ENCODE measurements around the gene WNK4. TPM values are rescaled to one million over a fixed set of nuclear protein-coding genes. Genes with fewer than 3 reads are reported as not detected.

WNK4 gene
- total RNA-seq, 3 donors from 2014 or later = 17.5 to 55.8 (median 32.4) TPM

DNA sequence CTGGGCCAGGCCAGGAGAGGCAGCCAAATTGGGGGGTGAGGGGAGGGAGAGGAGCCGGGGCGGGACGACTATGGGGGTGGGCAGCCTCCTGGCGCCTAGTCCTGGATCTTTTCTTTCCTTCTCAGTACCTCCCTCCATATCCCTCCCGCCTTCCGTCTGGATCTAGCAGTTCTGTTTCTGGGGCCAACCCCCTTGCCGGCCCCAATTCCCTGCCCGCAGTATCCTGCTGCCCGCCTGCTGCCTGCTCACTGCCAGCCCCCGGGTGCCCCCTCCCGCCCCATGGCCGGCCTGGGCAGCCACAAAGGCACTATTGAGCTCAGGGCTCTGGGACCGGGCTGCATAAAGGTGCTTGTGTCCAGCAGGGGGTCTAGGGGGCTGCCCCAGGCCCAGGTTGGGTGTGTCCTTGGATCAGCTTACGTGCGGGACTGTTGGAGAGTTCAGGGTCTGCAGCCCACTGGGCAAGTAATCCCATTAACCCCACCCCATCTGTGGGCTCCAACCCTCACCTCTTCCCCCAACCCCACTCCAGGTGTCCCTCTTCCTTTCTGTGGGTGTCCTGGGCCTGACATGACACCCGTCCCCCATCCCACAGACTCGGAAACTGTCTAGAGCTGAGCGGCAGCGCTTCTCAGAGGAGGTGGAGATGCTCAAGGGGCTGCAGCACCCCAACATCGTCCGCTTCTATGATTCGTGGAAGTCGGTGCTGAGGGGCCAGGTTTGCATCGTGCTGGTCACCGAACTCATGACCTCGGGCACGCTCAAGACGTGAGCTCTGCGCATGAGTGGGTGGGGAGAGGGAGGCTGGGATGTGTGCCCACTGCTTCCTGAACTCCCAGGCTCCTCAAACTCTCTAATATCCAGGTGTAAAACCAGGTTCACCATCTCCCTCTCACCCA, 2.0 kb downstream of the WNK4 start:
- H3K4me1 ChIP-seq (ENCODE audit: low read depth) = peaks cover 10% of the 10 kb centered on the region
- no peaks in the 10 kb centered on the region for H3K9me3 ChIP-seq
- DNase-seq (peak in 2 of 3 donors; percentile 42 to 71), ATAC-seq (peak; percentile 16)
- no peak overlapping the region for H3K4me3 ChIP-seq
- intact Hi-C loops (cut with DNase I, micrococcal nuclease) = no loop called here
- H3K36me3 ChIP-seq (ENCODE audit: low read depth) = no peaks in the 10 kb centered on the region
- TF ChIP-seq, protein P1, sequence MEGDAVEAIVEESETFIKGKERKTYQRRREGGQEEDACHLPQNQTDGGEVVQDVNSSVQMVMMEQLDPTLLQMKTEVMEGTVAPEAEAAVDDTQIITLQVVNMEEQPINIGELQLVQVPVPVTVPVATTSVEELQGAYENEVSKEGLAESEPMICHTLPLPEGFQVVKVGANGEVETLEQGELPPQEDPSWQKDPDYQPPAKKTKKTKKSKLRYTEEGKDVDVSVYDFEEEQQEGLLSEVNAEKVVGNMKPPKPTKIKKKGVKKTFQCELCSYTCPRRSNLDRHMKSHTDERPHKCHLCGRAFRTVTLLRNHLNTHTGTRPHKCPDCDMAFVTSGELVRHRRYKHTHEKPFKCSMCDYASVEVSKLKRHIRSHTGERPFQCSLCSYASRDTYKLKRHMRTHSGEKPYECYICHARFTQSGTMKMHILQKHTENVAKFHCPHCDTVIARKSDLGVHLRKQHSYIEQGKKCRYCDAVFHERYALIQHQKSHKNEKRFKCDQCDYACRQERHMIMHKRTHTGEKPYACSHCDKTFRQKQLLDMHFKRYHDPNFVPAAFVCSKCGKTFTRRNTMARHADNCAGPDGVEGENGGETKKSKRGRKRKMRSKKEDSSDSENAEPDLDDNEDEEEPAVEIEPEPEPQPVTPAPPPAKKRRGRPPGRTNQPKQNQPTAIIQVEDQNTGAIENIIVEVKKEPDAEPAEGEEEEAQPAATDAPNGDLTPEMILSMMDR (IDR thresholded peaks at IDR 0.05) = no peak

DNA sequence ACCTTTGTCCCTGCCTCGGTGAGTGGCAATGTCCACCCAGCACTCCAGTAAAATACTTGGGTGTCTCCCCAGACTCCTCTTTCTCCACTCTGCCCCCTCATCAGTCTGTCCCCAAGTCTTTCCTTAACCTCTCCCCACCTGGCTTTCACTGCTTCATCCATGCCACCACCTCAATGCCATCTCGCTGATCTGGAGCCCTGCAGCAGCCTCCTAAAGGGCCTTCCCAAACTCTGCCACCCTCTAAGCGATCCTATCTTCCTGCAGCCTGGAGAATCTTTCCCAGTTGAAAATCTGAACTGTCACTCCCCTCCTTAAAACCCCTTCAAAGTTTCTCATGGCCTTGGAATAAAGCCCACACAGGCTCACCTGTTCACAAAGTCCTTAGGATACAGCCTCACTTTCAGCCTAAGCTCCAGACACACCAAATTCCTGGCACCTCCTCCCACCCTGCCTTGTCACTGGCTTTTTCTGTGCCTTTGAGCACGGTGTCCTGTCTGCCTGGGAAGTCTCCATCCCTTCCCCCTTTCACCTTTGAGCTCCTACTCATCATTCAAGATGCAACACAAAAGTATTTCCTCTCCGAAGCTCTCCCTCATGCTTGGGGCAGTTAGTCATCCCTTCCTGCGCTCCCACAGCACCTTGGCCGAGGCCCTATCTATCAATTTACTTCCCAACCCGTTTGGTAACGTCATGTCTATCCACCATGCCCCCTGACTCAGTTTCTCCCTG, 2.8 kb downstream of the WNK4 start:
- Histone ChIP-seq H3K36me3 (ENCODE audit: low read depth) (no peaks in the 10 kb centered on the region), H3K4me1 (ENCODE audit: low read depth) (peaks cover 10% of the 10 kb centered on the region), H3K9me3 (no peaks in the 10 kb centered on the region), H3K4me3 (no peak overlapping the region)
- DNase-seq = no peak
- no peak for ATAC-seq
- intact Hi-C loops (cut with DNase I, micrococcal nuclease) = no loop called here
- TF ChIP-seq, protein P1 (IDR thresholded peaks at IDR 0.05) = no peak

DNA sequence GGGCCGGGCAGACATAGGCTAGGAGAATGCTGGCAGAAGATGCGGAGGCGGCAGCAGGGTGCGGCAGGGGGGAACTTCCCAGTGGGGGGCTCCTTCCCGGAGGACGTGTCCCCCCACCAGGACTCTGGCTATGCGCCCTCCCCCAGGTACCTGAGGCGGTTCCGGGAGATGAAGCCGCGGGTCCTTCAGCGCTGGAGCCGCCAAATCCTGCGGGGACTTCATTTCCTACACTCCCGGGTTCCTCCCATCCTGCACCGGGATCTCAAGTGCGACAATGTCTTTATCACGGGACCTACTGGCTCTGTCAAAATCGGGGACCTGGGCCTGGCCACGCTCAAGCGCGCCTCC, 3.4 kb downstream of the WNK4 start:
- DNase-seq (no peak), ATAC-seq (no peak)
- TF ChIP-seq, protein P1 (IDR thresholded peaks at IDR 0.05) = no peak
- Histone ChIP-seq H3K4me1 (ENCODE audit: low read depth) (peaks cover 10% of the 10 kb centered on the region), H3K4me3 (no peak overlapping the region), H3K36me3 (ENCODE audit: low read depth) (no peaks in the 10 kb centered on the region), H3K9me3 (no peaks in the 10 kb centered on the region)
- intact Hi-C loops (cut with DNase I, micrococcal nuclease) = no loop called here

DNA sequence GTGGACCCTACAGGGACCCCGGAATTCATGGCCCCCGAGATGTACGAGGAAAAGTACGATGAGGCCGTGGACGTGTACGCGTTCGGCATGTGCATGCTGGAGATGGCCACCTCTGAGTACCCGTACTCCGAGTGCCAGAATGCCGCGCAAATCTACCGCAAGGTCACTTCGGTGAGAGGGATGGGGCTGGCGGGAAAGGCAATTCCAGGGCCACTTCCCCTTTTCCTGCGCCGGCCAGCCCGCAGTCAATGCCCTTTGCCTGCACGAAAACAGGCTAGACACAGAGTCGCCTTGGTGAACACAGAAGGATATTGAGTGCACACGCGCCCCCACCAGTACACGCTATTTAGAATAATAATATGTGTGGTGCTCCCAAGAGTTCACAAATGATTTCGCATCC, 4.0 kb downstream of the WNK4 start:
- Histone ChIP-seq H3K36me3 (ENCODE audit: low read depth) (no peaks in the 10 kb centered on the region), H3K4me1 (ENCODE audit: low read depth) (peaks cover 6% of the 10 kb centered on the region), H3K9me3 (no peaks in the 10 kb centered on the region), H3K4me3 (no peak overlapping the region)
- DNase-seq = no peak
- TF ChIP-seq, protein P1 (IDR thresholded peaks at IDR 0.05) = no peak
- intact Hi-C loops (cut with DNase I, micrococcal nuclease) = no loop called here
- no peak for ATAC-seq

DNA sequence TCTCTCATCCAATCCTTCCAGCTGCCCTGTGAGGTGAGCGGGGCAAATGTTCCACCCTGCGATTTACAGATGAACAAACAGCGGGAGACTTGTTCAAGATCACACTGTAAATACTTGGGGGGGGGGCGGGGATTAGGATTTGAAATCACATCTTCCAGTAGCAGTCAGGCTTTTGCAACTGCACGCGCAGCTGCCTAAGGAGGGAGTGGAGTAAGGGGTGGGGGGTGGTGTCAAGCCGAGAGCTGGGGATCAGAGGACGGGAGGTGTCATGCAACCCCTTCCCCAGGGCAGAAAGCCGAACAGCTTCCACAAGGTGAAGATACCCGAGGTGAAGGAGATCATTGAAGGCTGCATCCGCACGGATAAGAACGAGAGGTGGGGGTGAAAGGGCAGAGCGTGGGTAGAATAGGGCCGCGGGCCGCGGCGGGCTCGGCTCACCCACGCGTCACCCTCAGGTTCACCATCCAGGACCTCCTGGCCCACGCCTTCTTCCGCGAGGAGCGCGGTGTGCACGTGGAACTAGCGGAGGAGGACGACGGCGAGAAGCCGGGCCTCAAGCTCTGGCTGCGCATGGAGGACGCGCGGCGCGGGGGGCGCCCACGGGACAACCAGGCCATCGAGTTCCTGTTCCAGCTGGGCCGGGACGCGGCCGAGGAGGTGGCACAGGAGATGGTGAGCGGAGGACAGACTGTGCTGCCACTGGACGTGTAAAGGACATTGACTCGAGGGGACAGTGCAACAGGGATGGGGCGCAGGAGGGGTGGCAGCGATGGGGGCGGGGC, 4.6 kb downstream of the WNK4 start:
- intact Hi-C loops (cut with DNase I, micrococcal nuclease) = no loop called here
- Histone ChIP-seq H3K4me1 (ENCODE audit: low read depth) (peaks cover 6% of the 10 kb centered on the region), H3K4me3 (no peak overlapping the region), H3K9me3 (no peaks in the 10 kb centered on the region), H3K36me3 (ENCODE audit: low read depth) (no peaks in the 10 kb centered on the region)
- no peak for ATAC-seq
- DNase-seq = peak in 1 of 3 donors; percentile 55
- TF ChIP-seq, protein P1 (IDR thresholded peaks at IDR 0.05) = no peak

Data from mucosa of descending colon (tissue), 3 donors.